ENCODE measurements around the gene TARP.
A peak's percentile ranks its signal among the peaks of the same experiment; 100 is the strongest.
"Not testable (repeated sequence)": the region's sequence is repeated elsewhere in the genome, so short reads cannot be mapped to it uniquely, and the experiment has no call there.

Gene TARP

GRCh38 chr7:38261601-38262000, 11.8 kb downstream of the TARP start:
- DNase-seq (ENCODE audit: low read depth) = not testable (repeated sequence)

DNA sequence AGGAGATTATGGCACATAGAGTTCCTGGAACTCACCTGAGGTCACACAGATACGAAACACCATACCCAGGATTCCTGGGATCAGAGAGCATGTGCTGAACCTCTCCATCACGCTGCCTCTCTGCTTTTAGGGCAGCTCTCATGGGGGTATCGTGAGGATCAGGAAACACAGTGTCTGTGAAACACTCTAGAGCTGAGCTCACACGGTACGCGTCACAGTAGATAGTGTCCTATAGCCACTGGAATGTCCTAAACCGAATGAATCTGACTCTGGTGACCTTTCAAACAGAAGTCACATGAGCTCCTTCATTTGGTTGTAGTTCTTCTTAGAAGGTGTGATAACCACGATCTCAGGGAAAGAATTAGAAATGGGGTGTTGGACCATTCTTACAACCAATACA, 14.3 kb downstream of the TARP start:
- DNase-seq (ENCODE audit: low read depth) = not testable (repeated sequence)

- no peak for DNase-seq (ENCODE audit: low read depth)
Observed at GRCh38 chr7:38257350-38257677, 16.1 kb downstream of the TARP start.

- DNase-seq (ENCODE audit: low read depth) = not testable (repeated sequence)
Observed at GRCh38 chr7:38249849-38250248, 23.6 kb downstream of the TARP start.

- no peak for DNase-seq (ENCODE audit: low read depth)
Observed at GRCh38 chr7:38248069-38248567, 25.3 kb downstream of the TARP start.

- DNase-seq (ENCODE audit: low read depth) = no peak
Observed at GRCh38 chr7:38245409-38245977, 27.9 kb downstream of the TARP start.

GRCh38 chr7:38244516-38244915, 28.9 kb downstream of the TARP start:
- DNase-seq (ENCODE audit: low read depth) = no peak

GRCh38 chr7:38243345-38243744, 30.1 kb downstream of the TARP start:
- not testable (repeated sequence) for DNase-seq (ENCODE audit: low read depth)

- no peak for DNase-seq (ENCODE audit: low read depth)
Observed at GRCh38 chr7:38242814-38243213, 30.6 kb downstream of the TARP start.

GRCh38 chr7:38241071-38241470, 32.4 kb downstream of the TARP start:
- no peak for DNase-seq (ENCODE audit: low read depth)

GRCh38 chr7:38239129-38239528, 34.3 kb downstream of the TARP start:
- DNase-seq (ENCODE audit: low read depth) = not testable (repeated sequence)

DNA sequence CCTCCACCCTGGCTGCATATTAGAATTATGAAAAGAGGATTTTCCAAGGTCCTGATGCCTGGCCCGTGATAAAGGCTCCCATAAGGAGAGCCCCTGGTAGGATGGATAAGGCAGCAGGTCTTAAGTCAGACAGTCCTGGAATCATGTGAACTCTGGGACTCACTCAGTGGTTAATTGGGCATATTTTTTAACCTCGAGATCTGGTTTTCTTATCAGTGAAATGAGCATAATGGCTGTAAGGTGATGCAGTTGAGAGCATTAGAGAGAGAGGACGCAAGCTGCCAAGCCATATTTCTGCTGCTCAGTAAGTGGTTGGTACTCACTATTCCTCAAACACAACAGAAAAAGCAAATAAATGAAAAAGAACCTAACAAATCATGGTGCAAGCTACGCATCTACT, 37.8 kb downstream of the TARP start:
- no peak for DNase-seq (ENCODE audit: low read depth)

DNA sequence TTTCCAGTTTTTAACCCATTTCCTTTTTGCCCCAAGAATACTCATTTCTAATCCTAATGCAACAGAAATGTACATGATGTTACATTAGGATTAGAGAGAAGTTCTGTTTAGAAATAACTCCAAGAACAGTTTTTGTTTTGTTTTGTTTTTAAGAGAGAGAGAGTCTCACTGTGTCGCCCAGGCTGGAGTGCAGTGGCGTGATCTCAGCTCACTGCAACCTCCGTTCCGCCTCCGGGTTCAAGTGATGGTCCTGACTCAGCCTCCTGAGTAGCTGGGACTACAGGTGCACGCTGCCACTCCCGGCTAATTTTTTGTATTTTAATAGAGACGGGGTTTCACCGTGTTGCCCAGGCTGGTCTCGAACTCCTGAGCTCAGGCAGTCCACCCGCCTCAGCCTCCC, 38.7 kb downstream of the TARP start:
- DNase-seq (ENCODE audit: low read depth) = not testable (repeated sequence)

DNA sequence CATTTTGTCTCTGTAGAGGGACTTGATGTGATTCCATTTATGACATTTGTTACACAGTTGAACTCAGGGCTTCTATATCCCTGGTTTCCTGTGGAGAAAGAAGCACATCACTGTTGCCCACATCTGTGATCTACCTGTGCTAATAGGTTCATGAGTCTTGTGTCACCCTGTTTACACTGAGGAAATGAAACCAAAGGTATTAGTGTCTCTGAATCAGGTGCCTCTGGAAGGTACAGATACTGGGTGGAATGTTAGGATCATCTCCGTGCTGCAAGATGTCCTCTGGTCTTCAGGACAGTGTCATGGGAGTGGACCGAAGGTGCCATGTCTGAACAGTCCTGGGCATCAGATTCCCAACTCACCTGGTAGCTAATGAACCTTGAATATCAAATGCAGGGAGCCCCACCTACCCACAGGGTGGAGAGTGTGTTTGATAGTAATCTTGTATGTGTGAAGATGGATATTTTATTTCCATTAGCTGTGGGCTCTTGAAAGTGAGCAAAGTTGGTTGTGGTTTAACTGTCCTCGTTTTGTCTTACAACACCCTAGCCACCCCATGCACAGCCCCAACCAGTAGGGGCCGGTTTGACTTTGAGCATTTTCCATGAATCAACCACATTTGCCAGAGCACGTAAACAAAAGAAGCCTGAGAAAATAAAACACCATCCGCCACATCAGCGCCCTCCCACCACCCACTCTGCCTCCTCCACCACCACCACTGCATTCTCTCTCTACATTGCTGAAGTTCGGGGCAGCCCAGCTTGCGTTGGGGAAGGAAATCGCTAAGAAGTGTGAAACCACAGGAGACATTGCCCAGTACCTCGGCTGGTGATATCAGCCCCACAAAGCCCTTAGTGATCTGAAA, 40.7 kb downstream of the TARP start:
- peak; percentile 36 for DNase-seq (ENCODE audit: low read depth)

- no peak for DNase-seq (ENCODE audit: low read depth)
Observed at GRCh38 chr7:38229884-38230642, 43.4 kb downstream of the TARP start.

GRCh38 chr7:38229386-38229785, 44.0 kb downstream of the TARP start:
- DNase-seq (ENCODE audit: low read depth) = no peak

DNA sequence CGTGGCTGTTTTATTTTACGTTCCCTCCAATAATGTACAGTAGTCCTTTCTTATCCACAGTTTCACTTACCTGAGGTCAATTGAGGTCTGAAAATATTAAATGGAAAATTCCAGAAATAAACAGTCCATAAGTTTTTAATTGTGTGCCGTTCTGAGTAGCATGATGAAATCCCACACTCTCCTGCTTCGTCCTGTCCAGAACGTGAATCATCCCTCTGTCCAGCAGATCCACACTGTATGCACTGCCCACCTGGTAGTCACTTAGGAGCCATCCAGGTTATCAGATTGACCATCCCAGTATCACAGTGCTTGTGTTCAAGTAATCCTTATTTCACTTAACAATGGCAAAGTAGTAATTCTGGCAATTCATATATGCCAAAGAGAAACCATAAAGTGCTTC, 49.0 kb downstream of the TARP start:
- no peak for DNase-seq (ENCODE audit: low read depth)

DNA sequence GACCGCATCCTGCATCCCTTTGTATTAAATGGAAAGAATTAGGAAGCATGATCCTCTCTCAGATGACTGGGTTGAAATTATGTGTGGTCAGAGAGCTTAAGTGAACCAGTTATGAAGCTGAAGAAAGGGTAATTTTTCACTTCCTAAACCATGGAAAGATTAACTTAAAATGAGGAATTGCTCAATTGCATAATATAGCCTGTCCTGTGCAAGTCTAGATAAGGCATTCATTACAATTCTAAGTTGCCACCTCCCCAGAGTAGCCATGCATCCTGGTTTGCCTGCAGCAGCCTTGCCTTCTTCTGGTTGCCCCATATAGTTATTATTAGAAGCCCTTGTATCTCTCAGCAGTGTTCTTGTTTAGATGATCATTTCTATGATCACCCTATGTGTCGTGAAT, 50.1 kb downstream of the TARP start:
- no peak for DNase-seq (ENCODE audit: low read depth)

DNA sequence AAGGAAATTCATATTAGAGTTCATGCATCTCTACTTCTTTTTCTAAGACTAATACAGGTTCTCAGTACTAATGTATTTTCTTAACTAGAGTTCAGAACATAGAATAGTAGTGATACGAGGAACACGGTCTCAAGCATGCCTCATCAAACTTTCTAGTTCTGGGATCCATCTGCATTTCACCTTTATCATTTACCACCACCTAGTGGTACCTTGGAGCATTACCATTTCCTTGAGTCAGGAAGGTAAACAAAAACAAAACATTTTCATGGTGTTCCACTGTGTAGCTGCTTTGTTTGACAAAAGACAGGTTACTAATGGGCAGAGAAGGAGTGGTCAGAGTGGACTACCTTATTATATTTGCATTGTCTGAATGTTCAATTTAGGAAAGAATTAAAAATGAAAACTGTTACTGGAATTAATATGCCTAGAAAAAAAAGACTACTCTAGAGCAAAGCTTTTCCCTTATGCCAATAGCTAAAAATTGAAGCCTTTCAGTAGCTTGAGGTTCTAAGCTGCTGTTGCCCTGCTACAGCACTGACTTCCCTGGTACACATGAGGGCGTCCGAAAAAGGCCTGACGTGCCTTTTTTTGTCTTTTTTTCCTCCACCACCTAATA, 50.8 kb downstream of the TARP start:
- DNase-seq (ENCODE audit: low read depth) = no peak

DNA sequence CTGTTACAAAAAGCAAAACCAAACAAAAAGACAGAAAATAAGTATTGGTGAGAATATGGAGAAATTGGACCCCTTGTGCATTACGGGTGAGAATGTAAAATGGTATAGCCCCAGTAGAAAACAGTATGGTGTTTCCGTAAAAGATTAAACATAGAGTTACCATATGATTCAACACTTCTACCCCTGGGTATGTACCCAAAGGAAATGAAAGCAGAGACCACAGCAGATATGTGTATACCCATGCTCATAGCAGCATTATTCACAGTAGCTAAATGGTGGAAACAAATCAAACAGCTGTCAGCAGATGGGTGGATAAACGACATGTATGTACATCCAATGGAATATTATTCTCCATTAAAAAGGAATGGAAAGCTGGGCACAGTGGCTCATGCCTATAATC, 53.0 kb downstream of the TARP start:
- DNase-seq (ENCODE audit: low read depth) = no peak

- DNase-seq (ENCODE audit: low read depth) = no peak
Observed at GRCh38 chr7:38217672-38218071, 55.8 kb downstream of the TARP start.
